HL-60 (cell line): ENCODE measurements around the gene EIF5A.

Experiments used
- DNase-seq, 2 experiments: peaks; one replicate each; pipeline ENCODE4 v3.0.0-alpha.2; 2010 to 2020; ENCODE audit warnings: low read depth in 1 of 2, low spot score in 1 of 2
- H3K27ac ChIP-seq: fragments of 250-450 bp; sonication (Bioruptor Pico); replicated peaks from 2 replicates; pipeline ENCODE4 v1.5.1; 2020; ENCODE audit warnings: mild to moderate bottlenecking, moderate library complexity
- H3K27me3 ChIP-seq: fragments of 250-450 bp; sonication (Bioruptor Pico); 2 replicates; pipeline ENCODE4 v1.5.1; 2021; ENCODE audit warnings: mild to moderate bottlenecking, moderate library complexity; ENCODE audit not compliant: insufficient read depth, poor library complexity, severe bottlenecking
- H3K4me3 ChIP-seq: replicated peaks from 2 replicates; pipeline ENCODE4 v1.5.1; 2011; ENCODE audit warnings: mild to moderate bottlenecking, control low read depth, low read length; ENCODE audit not compliant: insufficient read depth
- CTCF ChIP-seq: IDR thresholded peaks from one replicate; pipeline ENCODE4 v1.5.1; 2011; ENCODE audit warnings: low read length, control low read depth, inconsistent platforms; ENCODE audit not compliant: insufficient read depth
- GABPA ChIP-seq: IDR thresholded peaks from 2 replicates; pipeline ENCODE4 v1.6.1; 2012; ENCODE audit warnings: low read depth
- POLR2AphosphoS5 ChIP-seq: IDR thresholded peaks from 2 replicates; pipeline ENCODE4 v1.6.1; 2012; ENCODE audit warnings: low read depth
- REST ChIP-seq: IDR thresholded peaks from 2 replicates; pipeline ENCODE4 v1.6.1; 2012; ENCODE audit warnings: low read depth; ENCODE audit not compliant: insufficient replicate concordance
- SPI1 ChIP-seq: IDR thresholded peaks from 2 replicates; pipeline ENCODE4 v1.6.1; 2012; ENCODE audit warnings: low read depth, mild to moderate bottlenecking, borderline replicate concordance

EIF5A gene

GRCh38 chr17:7312432-7313087 lies 5.1 kb downstream of the EIF5A start:
- no peak for TF ChIP-seq GABPA
- H3K4me3 ChIP-seq: no peak overlapping the region
- no peak for DNase-seq
- no peaks in the 10 kb centered on the region for H3K27me3 ChIP-seq
- H3K27ac ChIP-seq: no peak overlapping the region

GRCh38 chr17:7313088-7313889 lies 5.9 kb downstream of the EIF5A start:
- H3K4me3 ChIP-seq: no peak overlapping the region
- DNase-seq: no peak
- H3K27me3 ChIP-seq: no peaks in the 10 kb centered on the region
- TF ChIP-seq SPI1 (no peak), GABPA (no peak), POLR2AphosphoS5 (peak; percentile 74; the same call in 1 of the 2 replicates), CTCF (no peak), REST (no peak)
- no peak overlapping the region for H3K27ac ChIP-seq

- DNase-seq: no peak
- no peaks in the 10 kb centered on the region for H3K27me3 ChIP-seq
- peak overlapping the region; percentile 54; the same call in 1 of the 2 replicates for H3K27ac ChIP-seq
- peak overlapping the region; percentile 80 for H3K4me3 ChIP-seq
- TF ChIP-seq REST (no peak), GABPA (no peak), CTCF (no peak), SPI1 (no peak), POLR2AphosphoS5 (no peak)
These were observed 6.7 kb downstream of the EIF5A start for GRCh38 chr17:7313890-7314718.
